PC-3 (cell line): ENCODE results near the gene MED26. TPM values are rescaled to one million over a fixed set of nuclear protein-coding genes. Genes with fewer than 3 reads are reported as not detected.

Experiments
- ATAC-seq: fragments of 200-7000 bp; cut with Tn5 transposase; 2 replicates; pipeline ENCODE4 v1.9.1; 2020; ENCODE audit warnings: mild to moderate bottlenecking, moderate library complexity
- BruUV-seq: library from RNA; stranded (reverse); fragments of 400-500 nt; replicated peaks from 2 replicates; lab custom pipeline; 2021; lab: Mats Ljungman, UMichigan
- CTCF ChIA-PET: fragments of 300-600 bp; sonication (Branson Sonifier 250); formaldehyde crosslinking; loops from one replicate; lab custom pipeline; 2022; ENCODE audit warnings: antibody characterized with exemption; lab: Charles Lee
- POLR2A ChIA-PET: fragments of 300-600 bp; sonication (Branson Sonifier 250); formaldehyde crosslinking; loops from one replicate; lab custom pipeline; 2022; ENCODE audit warnings: antibody characterized with exemption; ENCODE audit not compliant: unreplicated experiment; lab: Charles Lee
- DNase-seq: peaks from one replicate; pipeline ENCODE4 v3.0.0-alpha.2; 2015
- H2AFZ ChIP-seq: fragments of 300-600 bp; sonication (generic); 2 replicates; pipeline ENCODE4 v1.6.0; 2016; ENCODE audit warnings: antibody characterized with exemption, low read length
- H3F3A ChIP-seq: fragments of 300-600 bp; sonication (generic); one replicate; pipeline ENCODE4 v1.6.0; 2017; ENCODE audit warnings: antibody characterized with exemption, low read length, control low read depth, mild to moderate bottlenecking; ENCODE audit not compliant: unreplicated experiment
- H3K27ac ChIP-seq: fragments of 300-600 bp; sonication (generic); 2 replicates; pipeline ENCODE4 v1.5.1; 2016; ENCODE audit warnings: mild to moderate bottlenecking, low read length
- H3K27me3 ChIP-seq: fragments of 300-600 bp; sonication (generic); 2 replicates; pipeline ENCODE4 v1.6.1; 2016; ENCODE audit warnings: low read length, mixed read lengths
- H3K36me3 ChIP-seq: fragments of 300-600 bp; sonication (generic); 2 replicates; pipeline ENCODE4 v1.6.1; 2016; ENCODE audit warnings: low read depth, mixed run types, low read length, mixed read lengths
- H3K4me1 ChIP-seq: fragments of 300-600 bp; sonication (generic); 2 replicates; pipeline ENCODE4 v1.5.1; 2016; ENCODE audit warnings: low read length; ENCODE audit not compliant: insufficient read depth
- H3K4me2 ChIP-seq: fragments of 300-600 bp; sonication (generic); 2 replicates; pipeline ENCODE4 v1.6.0; 2016; ENCODE audit warnings: low read length
- H3K4me3 ChIP-seq: fragments of 300-600 bp; sonication (generic); 2 replicates; pipeline ENCODE4 v1.5.1; 2016; ENCODE audit warnings: mild to moderate bottlenecking, low read length, mixed read lengths
- H3K79me2 ChIP-seq: fragments of 300-600 bp; sonication (generic); 2 replicates; pipeline ENCODE4 v1.6.1; 2017; ENCODE audit warnings: low read length, mixed read lengths
- H3K9ac ChIP-seq: fragments of 300-600 bp; sonication (generic); 2 replicates; pipeline ENCODE4 v1.6.0; 2016; ENCODE audit warnings: mild to moderate bottlenecking, low read length
- H3K9me2 ChIP-seq: fragments of 300-600 bp; sonication (generic); replicated peaks from 2 replicates; pipeline ENCODE4 v1.6.1; 2016; ENCODE audit warnings: mixed run types, low read length, mixed read lengths
- H3K9me3 ChIP-seq: fragments of 300-600 bp; sonication (generic); 2 replicates; pipeline ENCODE4 v1.6.1; 2016; ENCODE audit warnings: low read length, mixed read lengths
- H4K20me1 ChIP-seq: fragments of 300-600 bp; sonication (generic); 2 replicates; pipeline ENCODE4 v1.6.1; 2016; ENCODE audit warnings: low read length, mixed read lengths
- EZH2 ChIP-seq: fragments of 300-600 bp; sonication (generic); IDR thresholded peaks from one replicate; pipeline ENCODE4 v1.6.1; 2017; ENCODE audit warnings: antibody characterized with exemption, mild to moderate bottlenecking, low read length; ENCODE audit not compliant: unreplicated experiment
- EZH2phosphoT487 ChIP-seq: fragments of 300-600 bp; sonication (generic); IDR thresholded peaks from 2 replicates; pipeline ENCODE4 v1.6.1; 2018; ENCODE audit warnings: mild to moderate bottlenecking, antibody characterized with exemption, low read length, borderline replicate concordance
- intact Hi-C: fragments of 100-400 bp; cut with micrococcal nuclease; formaldehyde crosslinking; loops from 2 replicates; pipeline ENCODE4 v1.9.0; 2023
- total RNA-seq: library from RNA; depleted of rRNA; stranded (reverse); fragments of >200 nt; gene quantifications from 2 replicates; pipeline ENCODE4 v1.2.3, GENCODE V29; 2014
- TF ChIP-seq, protein P1 (sequence below): fragments of 300-600 bp; sonication (generic); conservative IDR thresholded peaks from 2 replicates; pipeline ENCODE4 v1.5.1; 2017; ENCODE audit warnings: antibody characterized with exemption, low read depth, mild to moderate bottlenecking, low read length

Gene MED26
- total RNA-seq, 1 experiment from 2014 or later = 17.5 TPM

GRCh38 chr19:16581971-16582343 is 46.0 kb downstream of the MED26 start:
- H3K9ac ChIP-seq = no peak overlapping the region
- no peaks in the 10 kb centered on the region for H3K9me2 ChIP-seq
- peaks cover 15% of the 10 kb centered on the region for H3K4me1 ChIP-seq
- H4K20me1 ChIP-seq = peaks cover 18% of the 10 kb centered on the region; the same call in 1 of the 2 replicates
- no peak for ATAC-seq
- no peak overlapping the region for H3K4me2 ChIP-seq
- no peak overlapping the region for H3K4me3 ChIP-seq
- no peak overlapping the region for H2AFZ ChIP-seq
- POLR2A ChIA-PET = no interaction called here
- CTCF ChIA-PET = no interaction called here
- H3K36me3 ChIP-seq = no peaks in the 10 kb centered on the region; the same call in 1 of the 2 replicates
- intact Hi-C loops = no loop called here
- H3K27ac ChIP-seq = no peak overlapping the region
- H3K27me3 ChIP-seq = no peaks in the 10 kb centered on the region
- no peaks in the 10 kb centered on the region for H3F3A ChIP-seq
- TF ChIP-seq EZH2phosphoT487 (no peak), EZH2 (no peak)
- TF ChIP-seq, protein P1, sequence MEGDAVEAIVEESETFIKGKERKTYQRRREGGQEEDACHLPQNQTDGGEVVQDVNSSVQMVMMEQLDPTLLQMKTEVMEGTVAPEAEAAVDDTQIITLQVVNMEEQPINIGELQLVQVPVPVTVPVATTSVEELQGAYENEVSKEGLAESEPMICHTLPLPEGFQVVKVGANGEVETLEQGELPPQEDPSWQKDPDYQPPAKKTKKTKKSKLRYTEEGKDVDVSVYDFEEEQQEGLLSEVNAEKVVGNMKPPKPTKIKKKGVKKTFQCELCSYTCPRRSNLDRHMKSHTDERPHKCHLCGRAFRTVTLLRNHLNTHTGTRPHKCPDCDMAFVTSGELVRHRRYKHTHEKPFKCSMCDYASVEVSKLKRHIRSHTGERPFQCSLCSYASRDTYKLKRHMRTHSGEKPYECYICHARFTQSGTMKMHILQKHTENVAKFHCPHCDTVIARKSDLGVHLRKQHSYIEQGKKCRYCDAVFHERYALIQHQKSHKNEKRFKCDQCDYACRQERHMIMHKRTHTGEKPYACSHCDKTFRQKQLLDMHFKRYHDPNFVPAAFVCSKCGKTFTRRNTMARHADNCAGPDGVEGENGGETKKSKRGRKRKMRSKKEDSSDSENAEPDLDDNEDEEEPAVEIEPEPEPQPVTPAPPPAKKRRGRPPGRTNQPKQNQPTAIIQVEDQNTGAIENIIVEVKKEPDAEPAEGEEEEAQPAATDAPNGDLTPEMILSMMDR = no peak
- H3K9me3 ChIP-seq = no peaks in the 10 kb centered on the region
- no TSS peak for BruUV-seq
- DNase-seq = no peak
- peaks cover 100% of the 10 kb centered on the region for H3K79me2 ChIP-seq

- Histone ChIP-seq H3K27ac (no peak overlapping the region), H3K4me3 (no peak overlapping the region), H3K4me2 (no peak overlapping the region), H3F3A (no peaks in the 10 kb centered on the region), H3K27me3 (no peaks in the 10 kb centered on the region), H3K36me3 (peaks cover 2% of the 10 kb centered on the region; the same call in 1 of the 2 replicates), H2AFZ (no peak overlapping the region), H3K9me3 (no peaks in the 10 kb centered on the region), H3K4me1 (peaks cover 15% of the 10 kb centered on the region), H3K9ac (no peak overlapping the region), H3K9me2 (no peaks in the 10 kb centered on the region), H3K79me2 (peaks cover 100% of the 10 kb centered on the region), H4K20me1 (peaks cover 18% of the 10 kb centered on the region; the same call in 1 of the 2 replicates)
- CTCF ChIA-PET = no interaction called here
- TF ChIP-seq, protein P1 = no peak
- TF ChIP-seq EZH2 (no peak), EZH2phosphoT487 (no peak)
- intact Hi-C loops = no loop called here
- POLR2A ChIA-PET = interaction anchor here (0.6 kb wide), 1 partner anchor 60 kb away, joined by 7 read pairs; no protein-coding TSS in a partner anchor
- BruUV-seq = no TSS peak
- no peak for ATAC-seq
- DNase-seq = no peak
Measured at GRCh38 chr19:16581145-16581970, 46.6 kb downstream of the MED26 start.

DNA sequence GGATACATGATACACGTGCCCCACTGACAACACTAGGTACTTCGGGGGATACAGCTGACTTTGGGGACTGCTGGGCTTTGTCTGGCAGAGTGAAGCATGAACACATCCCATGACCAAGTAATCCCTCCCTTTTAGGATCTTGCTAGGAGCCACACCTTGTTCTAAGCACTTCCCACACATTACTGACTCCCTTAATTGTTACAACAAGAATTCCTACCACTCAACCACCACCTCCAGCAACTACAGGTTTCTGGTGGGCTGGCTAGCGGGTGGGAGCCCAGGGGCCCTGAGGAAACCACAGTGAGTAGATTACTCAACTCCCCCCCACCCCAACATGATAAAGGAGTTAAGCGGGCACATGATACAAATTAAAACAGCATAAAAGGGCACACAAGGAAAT is 48.6 kb downstream of the MED26 start:
- Histone ChIP-seq H4K20me1 (peaks cover 22% of the 10 kb centered on the region; the same call in 1 of the 2 replicates), H3K4me1 (peaks cover 9% of the 10 kb centered on the region), H3K4me3 (no peak overlapping the region), H3K36me3 (peaks cover 7% of the 10 kb centered on the region; the same call in 1 of the 2 replicates), H3K9ac (no peak overlapping the region), H3K9me2 (no peaks in the 10 kb centered on the region), H3K9me3 (no peaks in the 10 kb centered on the region), H3K4me2 (no peak overlapping the region), H3F3A (no peaks in the 10 kb centered on the region), H3K79me2 (peaks cover 100% of the 10 kb centered on the region), H3K27ac (no peak overlapping the region), H2AFZ (no peak overlapping the region), H3K27me3 (no peaks in the 10 kb centered on the region)
- DNase-seq (no peak), ATAC-seq (no peak)
- no TSS peak for BruUV-seq
- ChIA-PET CTCF (no interaction called here), POLR2A (no interaction called here)
- intact Hi-C loops = no loop called here
- TF ChIP-seq, protein P1 = no peak
- TF ChIP-seq EZH2phosphoT487 (no peak), EZH2 (no peak)
